ENCODE data around the gene SLC7A6. TPM values are rescaled to one million over a fixed set of nuclear protein-coding genes. Genes with fewer than 3 reads are reported as not detected.
A peak's percentile ranks its signal among the peaks of the same experiment; 100 is the strongest.

Gene SLC7A6
- total RNA-seq, 4 donors from 2014 or later = 73.1 to 116 (median 85.7) TPM

GRCh38 chr16:68244903-68245853 lies 19.1 kb upstream of the SLC7A6 start, which contains the start of gene PLA2G15:
PLA2G15 (plus strand) TSS chr16:68245373; CDS start chr16:68245427, 54 bp downstream.
- peak in 1 of 2 donors; percentile 74 for TF ChIP-seq POLR2A (IDR thresholded peaks at IDR 0.05)
- TF ChIP-seq CTCF (IDR thresholded peaks at IDR 0.05) = no peak
- WGBS, 2 donors = 5 to 6% methylated on average over 6 to 13 of the region's 75 CpGs
- Histone ChIP-seq H3K4me1 (peaks cover 22 to 28% of the 10 kb centered on the region in 2 donors), H3K9me3 (no peaks in the 10 kb centered on the region), H3K36me3 (peaks cover 0 to 7% of the 10 kb centered on the region in 2 donors), H3K27ac (peak within 1 kb of the TSS in 2 of 3 donors; percentile 35 to 61), H3K4me3 (replicated peaks in 1 of 3) (peak within 1 kb of the TSS; percentile 71 to 83 (median 77)), H3K27me3 (no peaks in the 10 kb centered on the region)
- peak; percentile 94 to 96 for DNase-seq
- intact Hi-C loops (cut with DNase I) = loop anchor here (5.0 to 10.0 kb wide), 2 partner anchors 82 to 260 kb away; no protein-coding TSS in a partner anchor

- peak overlapping the region in 1 of 3 donors; percentile 83 for H3K4me3 ChIP-seq (replicated peaks in 1 of 3)
- H3K4me1 ChIP-seq = peaks cover 22 to 26% of the 10 kb centered on the region in 2 donors
- 79 to 86% methylated on average over 5 to 6 of the region's 7 CpGs for WGBS, 2 donors
- intact Hi-C loops (cut with DNase I) = loop anchor here (10.0 kb wide), 1 partner anchor 259 kb away; no protein-coding TSS in a partner anchor
- no peaks in the 10 kb centered on the region for H3K27me3 ChIP-seq
- no peaks in the 10 kb centered on the region for H3K9me3 ChIP-seq
- H3K36me3 ChIP-seq = peaks cover 7 to 9% of the 10 kb centered on the region in 2 donors
- TF ChIP-seq CTCF (IDR thresholded peaks at IDR 0.05) (no peak), POLR2A (IDR thresholded peaks at IDR 0.05) (no peak)
- no peak for DNase-seq
- no peak overlapping the region for H3K27ac ChIP-seq
These were observed 18.2 kb upstream of the SLC7A6 start for GRCh38 chr16:68246121-68246520.

- no peak overlapping the region for H3K27ac ChIP-seq
- no peak overlapping the region for H3K4me3 ChIP-seq (replicated peaks in 1 of 3)
- no peak for TF ChIP-seq CTCF (IDR thresholded peaks at IDR 0.05)
- no peak for TF ChIP-seq POLR2A (IDR thresholded peaks at IDR 0.05)
- H3K9me3 ChIP-seq = no peaks in the 10 kb centered on the region
- peaks cover 22 to 26% of the 10 kb centered on the region in 2 donors for H3K4me1 ChIP-seq
- peaks cover 7 to 9% of the 10 kb centered on the region in 2 donors for H3K36me3 ChIP-seq
- WGBS, 2 donors = 82 to 87% methylated on average over 5 of the region's 5 CpGs
- no peak for DNase-seq
- intact Hi-C loops (cut with DNase I) = loop anchor here (10.0 kb wide), 1 partner anchor 258 kb away; no protein-coding TSS in a partner anchor
- no peaks in the 10 kb centered on the region for H3K27me3 ChIP-seq
These were observed 17.7 kb upstream of the SLC7A6 start for GRCh38 chr16:68246666-68247065.

- no peaks in the 10 kb centered on the region for H3K9me3 ChIP-seq
- H3K4me3 ChIP-seq (replicated peaks in 1 of 3) = no peak overlapping the region
- TF ChIP-seq CTCF (IDR thresholded peaks at IDR 0.05) (no peak), POLR2A (IDR thresholded peaks at IDR 0.05) (no peak)
- DNase-seq = no peak
- peaks cover 7 to 13% of the 10 kb centered on the region in 2 donors for H3K36me3 ChIP-seq
- H3K4me1 ChIP-seq = peaks cover 22 to 26% of the 10 kb centered on the region in 2 donors
- peak overlapping the region in 2 of 3 donors; percentile 29 to 33 for H3K27ac ChIP-seq
- WGBS, 2 donors = 92% methylated on average over 4 of the region's 4 CpGs
- intact Hi-C loops (cut with DNase I) = loop anchor here (10.0 kb wide), 1 partner anchor 257 kb away; no protein-coding TSS in a partner anchor
- H3K27me3 ChIP-seq = no peaks in the 10 kb centered on the region
These were observed 16.9 kb upstream of the SLC7A6 start for GRCh38 chr16:68247400-68247799.

Measured in thyroid gland (tissue), 4 donors.